ENCODE measurements around the gene EMILIN1.
A peak's percentile ranks its signal among the peaks of the same experiment; 100 is the strongest.

Gene EMILIN1

DNA sequence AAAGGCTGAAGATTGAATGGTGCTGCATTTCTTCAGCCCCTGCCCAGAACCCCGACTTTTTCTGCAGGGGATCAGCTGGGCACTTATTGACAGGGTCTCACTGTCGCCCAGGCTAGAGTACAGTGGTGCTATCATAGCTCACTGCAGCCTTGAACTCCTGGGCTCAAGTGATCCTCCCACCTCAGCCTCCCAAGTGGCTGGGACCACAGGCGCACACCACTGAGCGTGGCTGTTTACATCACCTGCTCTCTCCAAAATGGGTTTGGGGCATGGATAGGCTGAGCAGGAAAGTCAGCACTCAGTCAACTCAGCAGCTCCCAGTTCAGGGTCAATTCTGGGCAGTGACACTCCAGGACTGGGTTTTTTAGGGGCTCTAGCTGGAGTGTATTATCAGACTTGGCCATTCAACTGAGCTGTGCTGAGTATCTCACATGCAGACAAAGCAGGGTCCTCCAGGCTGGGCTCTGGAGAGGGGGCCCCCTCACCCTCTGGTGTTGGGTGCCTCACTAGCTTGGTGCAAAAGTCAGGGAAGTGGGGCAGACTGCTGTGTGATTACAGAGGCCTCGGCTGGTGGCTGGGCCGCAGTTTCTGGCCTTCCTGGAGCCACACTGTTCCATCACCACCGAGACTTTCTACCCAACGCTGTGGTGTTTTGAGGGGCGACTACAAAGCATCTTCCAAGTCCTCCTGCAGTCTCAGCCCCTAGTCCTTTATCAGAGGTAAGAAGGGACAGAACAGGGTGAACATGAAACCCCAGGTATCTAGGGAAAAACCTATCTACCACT is 49.7 kb downstream of the EMILIN1 start:
- no peak for DNase-seq

DNA sequence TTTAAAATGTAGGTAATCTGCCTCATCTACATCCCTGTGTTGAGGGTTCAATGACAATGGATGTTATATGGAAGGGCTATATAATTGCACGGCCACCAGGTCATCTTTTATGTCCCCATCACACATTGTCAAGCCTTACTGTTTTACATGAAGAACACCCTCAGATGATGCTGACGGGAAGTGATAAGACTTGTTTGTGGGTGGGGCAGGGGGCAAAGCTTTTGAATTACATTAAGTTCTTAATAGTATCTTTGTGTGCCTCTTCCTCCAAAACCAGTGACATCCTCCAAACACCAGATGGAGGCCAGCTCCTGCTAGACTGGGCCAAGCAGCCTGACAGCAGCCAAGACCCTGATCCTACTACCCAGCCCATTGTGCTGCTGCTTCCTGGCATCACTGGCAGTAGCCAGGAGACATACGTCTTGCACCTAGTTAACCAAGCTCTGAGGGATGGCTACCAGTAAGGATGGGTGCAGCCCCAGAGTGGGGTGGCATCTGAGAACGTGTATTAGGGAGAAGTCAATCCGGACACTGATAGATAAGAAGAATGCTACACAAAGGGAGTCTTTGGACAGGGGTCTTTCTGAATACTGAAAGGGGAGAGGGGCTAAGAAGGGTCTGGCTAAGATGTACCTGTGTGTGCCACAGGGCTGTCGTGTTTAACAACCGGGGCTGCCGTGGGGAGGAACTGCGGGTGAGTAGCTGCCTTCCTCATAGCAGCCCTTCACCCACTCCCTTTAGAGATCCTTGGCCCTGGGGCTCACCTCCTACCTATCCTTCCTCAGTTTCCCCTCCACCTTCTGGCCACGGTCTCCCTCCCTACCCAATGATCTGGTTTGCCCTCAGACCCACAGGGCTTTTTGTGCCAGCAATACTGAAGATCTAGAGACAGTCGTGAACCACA is 50.5 kb downstream of the EMILIN1 start:
- no peak for DNase-seq

DNA sequence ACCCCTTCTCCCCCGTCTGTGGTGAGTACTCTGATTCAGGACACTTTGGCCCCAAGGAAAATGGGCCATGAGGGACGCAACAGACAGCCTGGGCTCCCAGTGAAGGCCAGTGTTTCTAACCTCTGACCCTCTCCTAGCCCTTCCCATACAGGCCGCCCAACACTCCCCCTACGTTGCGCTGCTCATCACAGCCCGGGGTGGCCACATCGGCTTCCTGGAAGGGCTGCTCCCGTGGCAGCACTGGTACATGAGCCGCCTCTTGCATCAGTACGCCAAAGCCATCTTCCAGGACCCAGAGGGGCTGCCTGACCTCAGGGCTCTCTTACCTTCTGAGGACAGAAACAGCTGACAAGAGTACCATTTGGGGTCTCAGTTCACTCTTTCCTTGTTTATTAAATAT is 52.0 kb downstream of the EMILIN1 start:
- DNase-seq: no peak

DNA sequence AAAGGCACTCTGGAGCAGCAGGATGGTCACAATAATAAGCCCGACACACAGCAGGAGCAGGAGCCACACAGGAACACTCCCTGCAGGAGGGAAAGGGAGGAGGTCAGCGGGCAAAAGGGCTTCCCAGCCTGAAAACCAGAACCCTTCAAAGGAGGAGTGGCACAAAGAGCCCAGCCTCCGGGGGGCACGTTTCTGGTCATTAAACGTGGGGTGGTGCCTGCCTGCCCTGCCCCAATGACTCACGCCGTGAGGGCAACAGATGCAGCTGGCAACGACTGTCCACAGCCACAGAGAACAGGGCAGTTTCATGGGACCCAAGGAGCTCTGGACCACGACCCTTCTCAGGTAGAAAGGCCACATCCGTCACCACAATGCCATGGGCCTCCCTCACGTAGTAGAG is 53.0 kb downstream of the EMILIN1 start:
- no peak for DNase-seq

DNA sequence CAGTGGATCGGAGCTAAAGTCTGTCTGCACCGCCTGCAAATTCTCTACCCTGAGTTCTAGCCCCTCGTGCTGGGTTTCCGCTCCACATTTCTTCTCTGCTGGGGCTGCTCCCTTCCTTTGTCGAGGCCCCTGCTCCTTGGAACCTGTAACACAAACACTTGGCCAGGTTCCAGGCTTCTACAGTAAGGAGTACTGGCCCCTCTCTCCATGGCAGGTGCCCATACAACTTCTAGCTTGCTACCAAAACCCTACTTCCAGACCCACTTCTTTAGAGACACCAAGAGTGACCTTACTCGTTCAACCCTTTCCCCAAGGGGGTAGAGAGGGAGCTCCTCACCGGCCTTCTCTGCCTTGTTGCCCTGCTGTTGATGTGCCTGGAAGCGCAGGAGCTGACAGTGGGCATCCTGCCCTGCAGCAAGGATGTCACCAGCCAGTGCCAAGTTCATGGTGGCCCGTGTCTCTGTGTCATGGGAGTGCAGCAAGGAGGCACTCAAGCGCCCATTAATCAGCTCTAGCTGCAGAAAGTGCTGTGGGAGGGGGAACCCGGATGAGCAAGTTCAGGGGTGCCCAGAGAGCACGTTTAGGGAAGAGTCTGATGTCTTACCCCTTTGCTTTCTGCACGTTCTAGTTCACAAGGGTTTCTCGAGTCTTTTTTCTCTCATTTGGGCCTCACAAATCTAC is 54.9 kb downstream of the EMILIN1 start:
- DNase-seq: no peak

DNA sequence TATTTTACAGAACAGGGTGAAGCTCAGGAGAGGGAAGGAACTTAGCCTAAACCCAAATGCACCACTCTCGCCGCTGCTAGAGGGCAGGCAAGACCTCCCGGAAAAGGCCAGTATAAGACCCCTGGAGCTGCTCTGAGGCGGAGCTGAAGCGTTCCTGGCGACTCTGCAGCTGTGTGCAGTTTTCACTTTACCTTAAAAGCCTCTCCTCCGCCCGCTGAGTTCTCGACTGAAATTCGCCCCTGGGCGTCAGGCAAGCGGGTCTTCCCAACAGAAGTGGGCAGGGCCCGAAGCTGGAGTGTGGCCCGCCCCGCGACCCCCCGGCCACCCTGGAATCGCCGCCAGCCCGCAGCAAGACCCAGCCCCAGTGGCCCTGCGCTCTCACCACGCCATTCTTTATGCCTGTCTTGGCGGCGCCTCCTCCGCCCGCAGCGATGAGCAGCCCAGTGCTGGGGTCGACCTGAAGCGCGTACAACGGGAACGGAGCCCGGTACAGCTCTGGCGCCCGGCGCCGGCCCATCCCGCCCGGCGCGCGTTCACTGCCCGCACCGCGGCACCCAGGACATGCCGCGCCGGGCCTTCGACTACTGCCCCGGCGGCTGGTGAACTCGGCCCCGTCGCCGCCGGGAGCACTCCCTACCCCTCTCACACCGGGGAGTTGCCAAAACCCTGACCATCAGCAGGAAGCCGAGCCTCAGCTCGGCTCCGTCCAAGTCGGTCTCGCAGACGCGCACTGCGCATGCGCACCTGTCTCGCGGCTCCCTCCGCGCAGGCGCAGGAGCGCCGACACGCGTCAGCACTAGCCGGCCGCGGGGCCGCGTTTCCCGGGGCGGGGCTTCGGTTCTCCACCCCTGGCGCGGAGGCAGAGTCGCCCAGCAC is 55.7 kb downstream of the EMILIN1 start, which contains the start of gene PREB:
PREB (minus strand) TSS at position 732 of the 876 bp plus-strand sequence; CDS start at position 517, 215 bp downstream.
- DNase-seq: peak; percentile 98

DNA sequence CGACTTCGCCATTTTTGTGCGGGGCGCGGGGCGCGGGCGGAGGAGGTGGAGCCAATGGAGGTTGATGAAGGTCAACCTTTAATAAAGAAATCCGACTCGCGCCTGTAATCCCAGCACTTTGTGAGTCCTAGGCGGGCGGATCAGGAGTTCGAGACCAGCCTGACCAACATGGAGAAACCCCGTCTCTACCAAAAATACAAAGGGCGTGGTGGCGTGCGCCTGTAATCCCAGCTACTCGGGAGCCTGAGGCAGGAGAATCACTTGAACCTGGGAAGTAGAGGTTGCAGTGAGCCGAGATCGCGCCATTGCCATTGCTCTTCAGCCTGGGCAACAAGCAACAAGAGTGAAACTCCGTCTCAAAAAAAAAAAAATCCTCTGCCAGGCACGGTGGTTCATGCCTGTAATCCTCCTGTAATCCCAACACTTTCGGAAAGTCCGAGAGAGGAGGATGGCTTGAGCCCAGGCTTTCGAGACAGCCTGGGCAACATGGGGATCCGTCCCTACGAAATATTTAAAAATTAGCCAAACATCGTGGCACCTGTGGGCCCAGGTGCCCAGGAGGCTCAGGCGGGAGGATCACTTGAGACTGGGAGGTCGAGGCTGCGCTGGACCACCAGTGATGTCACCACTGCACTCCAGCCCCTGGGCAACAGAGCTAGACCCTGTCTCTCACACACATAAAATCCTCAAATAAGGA is 56.5 kb downstream of the EMILIN1 start:
- DNase-seq: no peak

DNA sequence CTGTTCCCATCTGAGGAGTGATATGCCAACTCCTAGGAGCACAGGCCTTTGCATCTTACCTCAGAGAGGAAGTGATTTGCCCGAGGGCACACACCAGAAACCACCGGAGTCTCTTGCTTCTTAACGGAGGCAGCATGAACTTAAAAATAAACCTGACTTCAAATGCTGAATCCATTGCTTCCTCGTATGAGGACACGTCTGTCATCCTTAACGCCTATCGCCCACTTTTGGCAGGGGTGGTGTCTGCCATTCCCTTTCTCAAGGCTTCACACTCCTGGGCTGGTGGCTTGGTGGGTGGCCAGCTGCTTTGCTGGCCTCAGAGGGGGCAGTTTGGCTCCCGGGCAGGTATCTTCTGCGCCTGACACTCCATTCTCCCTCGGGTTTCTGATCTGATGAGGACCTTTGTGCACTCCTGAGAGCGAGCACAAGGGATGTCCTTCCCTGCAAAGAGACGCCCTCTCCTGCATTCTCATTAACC is 57.1 kb downstream of the EMILIN1 start:
- no peak for DNase-seq

Measured in CD4-positive, alpha-beta T cell treated with Interleukin-10 for 1 hour (primary cell).